Measurements from ENCODE around the gene ARL6. TPM values are rescaled to one million over a fixed set of nuclear protein-coding genes. Genes with fewer than 3 reads are reported as not detected.

The ARL6 gene, protein sequence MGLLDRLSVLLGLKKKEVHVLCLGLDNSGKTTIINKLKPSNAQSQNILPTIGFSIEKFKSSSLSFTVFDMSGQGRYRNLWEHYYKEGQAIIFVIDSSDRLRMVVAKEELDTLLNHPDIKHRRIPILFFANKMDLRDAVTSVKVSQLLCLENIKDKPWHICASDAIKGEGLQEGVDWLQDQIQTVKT
- 5.4 TPM for polyA plus RNA-seq (2013, experiment 1 of 2; ENCODE audit: insufficient read length)
- polyA plus RNA-seq (2013, experiment 2 of 2; ENCODE audit: insufficient read length): 4.2 TPM

GRCh38 chr3:97764407-97765238 lies at the start of gene ARL6:
Gene ARL6, plus strand, starts transcription at chr3:97764758. Its CDS starts 3,350 bp downstream, at chr3:97768108.
- DNase-seq: peak; percentile 86

GRCh38 chr3:97719156-97719821 lies 45.3 kb upstream of the ARL6 start:
- DNase-seq: peak; percentile 61

- DNase-seq: no peak
These were observed 44.1 kb upstream of the ARL6 start for GRCh38 chr3:97720417-97720816.

GRCh38 chr3:97721446-97721845 lies 43.1 kb upstream of the ARL6 start:
- DNase-seq: no peak

- DNase-seq: no peak
These were observed 27.6 kb upstream of the ARL6 start for GRCh38 chr3:97736928-97737327.

DNA sequence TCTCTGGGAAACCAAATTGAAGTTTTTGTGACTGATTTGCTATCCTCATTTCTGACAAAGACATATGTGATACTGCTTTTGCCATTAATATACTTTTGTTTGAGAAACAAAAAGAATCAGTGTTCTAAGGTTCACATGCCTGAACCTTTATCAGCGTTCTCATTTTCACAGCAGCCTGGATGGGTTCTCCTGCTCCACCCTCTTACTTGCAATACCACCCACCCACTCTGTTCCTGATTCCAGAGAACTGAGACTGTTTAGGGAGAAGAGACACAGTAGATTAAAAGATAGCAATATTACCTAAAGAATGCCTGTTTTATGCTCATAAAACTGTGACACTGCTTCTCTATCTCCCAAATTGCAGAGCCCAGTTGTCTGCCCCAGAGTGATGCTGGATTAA lies 25.8 kb upstream of the ARL6 start:
- no peak for DNase-seq

GRCh38 chr3:97742036-97742435 lies 22.5 kb upstream of the ARL6 start:
- DNase-seq: no peak

GRCh38 chr3:97744289-97744688 lies 20.3 kb upstream of the ARL6 start:
- no peak for DNase-seq

GRCh38 chr3:97763586-97764406 lies 762 bp upstream of the ARL6 start:
- DNase-seq: no peak

DNA sequence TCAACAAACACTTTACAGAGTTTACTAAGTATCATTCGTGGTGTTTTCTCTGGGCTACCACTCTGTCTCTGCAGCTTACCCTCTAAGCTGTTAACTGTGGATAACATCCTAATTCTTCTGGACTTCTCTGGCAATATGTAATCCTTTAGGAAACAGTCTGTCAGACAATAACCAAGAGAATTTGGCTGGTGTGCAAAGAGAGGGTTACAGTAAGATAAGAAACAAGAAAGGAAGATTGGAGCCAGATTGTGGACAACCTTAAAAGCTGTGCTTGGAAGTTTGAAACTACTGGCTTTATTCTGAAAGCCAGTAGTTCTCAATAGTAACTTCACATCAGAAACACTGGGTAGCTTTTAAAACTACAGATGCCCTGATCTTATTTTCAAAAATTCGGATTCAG lies 778 bp downstream of the ARL6 start:
- no peak for DNase-seq

DNA sequence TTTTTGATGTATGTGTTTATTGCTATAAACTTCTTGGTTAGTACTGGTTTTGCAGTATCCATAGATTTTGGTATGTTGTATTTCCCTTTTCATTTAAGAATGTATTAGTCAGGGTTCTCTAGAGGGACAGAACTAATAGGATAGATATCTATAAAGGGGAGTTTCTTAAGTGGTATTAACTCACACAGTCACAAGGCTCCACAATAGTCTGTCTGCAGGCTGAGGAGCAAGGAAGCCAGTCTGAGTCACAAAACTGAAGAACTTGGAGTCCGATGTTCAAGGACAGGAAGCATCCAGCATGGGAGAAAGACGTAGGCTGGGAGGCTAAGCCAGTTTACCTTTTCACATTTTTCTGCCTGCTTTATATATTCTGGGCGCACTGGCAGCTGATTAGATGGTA lies 8.4 kb downstream of the ARL6 start:
- DNase-seq: no peak

GRCh38 chr3:97778152-97778551 lies 13.6 kb downstream of the ARL6 start:
- DNase-seq: no peak

DNA sequence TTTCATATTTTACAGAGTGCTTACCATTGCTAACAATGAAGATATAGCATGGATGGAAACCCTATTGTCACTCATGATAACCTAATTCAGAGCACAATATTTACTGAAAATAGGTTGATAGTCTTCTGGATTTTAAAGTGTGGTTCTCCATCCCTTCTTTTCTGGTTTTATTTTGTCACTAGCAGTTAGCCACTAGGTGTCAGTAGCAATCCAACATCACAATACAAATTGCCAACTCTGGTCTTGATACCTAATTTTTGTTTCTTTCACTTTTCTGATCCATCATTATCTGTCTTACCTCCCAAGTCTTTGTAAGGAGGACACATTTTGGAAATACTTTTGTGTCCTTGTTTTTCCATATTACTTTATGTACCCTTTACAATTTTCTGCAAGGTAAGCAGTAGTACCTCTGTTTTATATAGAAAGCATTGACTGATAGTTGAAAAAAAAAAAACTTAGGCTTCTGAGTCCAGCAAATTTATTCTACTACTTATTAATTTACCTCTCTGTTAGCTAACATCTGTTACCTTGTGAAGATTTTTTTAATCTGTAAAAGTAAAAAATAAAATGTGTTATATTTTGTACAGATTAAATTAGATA lies 29.0 kb downstream of the ARL6 start:
- peak; percentile 49 for DNase-seq

DNA sequence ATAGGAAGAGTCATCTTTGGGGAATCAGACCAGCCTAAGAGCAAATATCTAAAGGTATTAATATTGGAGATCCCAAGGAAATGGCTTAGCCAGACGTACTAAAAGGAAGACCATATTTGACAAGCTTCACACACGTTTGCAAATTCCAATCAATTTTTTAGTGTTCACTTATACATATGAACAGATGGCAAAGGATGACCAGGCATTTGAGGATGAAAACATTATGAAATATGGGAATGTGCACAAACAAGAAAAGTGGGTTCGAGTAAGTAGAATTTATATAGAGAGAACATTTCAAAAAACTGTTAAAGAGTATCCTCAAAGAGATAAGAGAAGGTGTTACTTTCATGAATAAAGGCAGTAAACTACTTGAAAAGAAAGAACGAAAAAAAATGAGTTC lies 31.4 kb downstream of the ARL6 start:
- no peak for DNase-seq

GRCh38 chr3:97804471-97804870 lies 39.9 kb downstream of the ARL6 start:
- DNase-seq: no peak

GRCh38 chr3:97810779-97811390 lies 46.3 kb downstream of the ARL6 start:
- peak; percentile 16 for DNase-seq

DNA sequence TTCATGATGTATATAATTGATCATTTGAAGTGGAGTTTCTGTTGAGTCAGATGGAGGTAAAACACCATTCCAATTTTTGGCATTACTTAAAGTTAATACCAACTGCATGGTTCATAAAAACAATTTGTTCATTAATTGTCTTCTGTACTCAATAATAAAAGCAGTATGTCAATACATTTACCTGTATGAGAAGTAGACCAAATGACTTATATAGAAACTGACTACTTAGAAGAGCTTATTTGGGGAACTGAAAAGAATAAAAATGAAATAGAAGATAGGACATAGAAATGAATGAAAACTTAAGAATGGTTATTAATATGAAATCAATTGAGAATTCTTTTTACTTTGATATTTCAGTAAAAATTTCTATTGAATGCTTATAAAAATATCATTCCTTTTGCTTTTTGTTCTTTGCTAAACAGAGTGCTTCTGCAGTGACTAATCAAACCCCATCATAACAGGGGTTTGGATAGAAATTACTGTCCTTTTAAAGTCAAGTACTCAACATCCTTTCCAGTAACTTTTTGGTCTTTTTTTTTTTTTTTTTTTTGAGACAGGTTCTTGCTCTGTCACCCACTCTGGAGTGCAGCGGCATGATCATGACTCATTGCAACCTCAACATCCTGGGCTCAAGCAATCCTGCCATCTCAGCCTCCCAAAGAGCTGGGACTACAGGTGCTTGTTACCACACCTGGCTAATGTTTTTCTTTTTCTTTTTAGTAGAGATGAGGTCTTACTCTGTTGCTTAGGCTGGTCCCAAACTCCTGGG lies 50.8 kb downstream of the ARL6 start:
- no peak for DNase-seq

- no peak for DNase-seq
These were observed 52.3 kb downstream of the ARL6 start for GRCh38 chr3:97816811-97817210.

DNA sequence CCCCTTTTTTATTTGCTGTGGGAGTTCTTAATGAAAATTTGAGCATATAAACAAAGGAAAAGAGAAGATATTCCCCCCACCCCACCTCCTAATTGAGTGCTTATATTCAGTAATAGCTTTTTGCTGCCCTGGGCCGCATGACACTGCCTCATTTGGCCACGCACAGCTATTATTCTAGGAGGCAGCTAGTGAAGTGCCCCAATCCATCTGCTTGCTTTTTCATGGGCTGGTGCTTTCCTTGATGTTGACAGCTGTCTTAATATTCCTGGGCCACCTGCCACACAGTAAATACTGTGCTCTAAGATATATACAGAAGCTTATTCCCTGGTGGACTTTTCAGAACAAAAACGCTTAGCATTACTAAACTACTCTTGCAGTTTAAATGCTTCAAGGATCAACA lies 53.4 kb downstream of the ARL6 start:
- DNase-seq: no peak

GRCh38 chr3:97820780-97821179 lies 56.2 kb downstream of the ARL6 start:
- no peak for DNase-seq

GRCh38 chr3:97821287-97821773 lies 56.8 kb downstream of the ARL6 start:
- DNase-seq: no peak

Data from fibroblast of skin of abdomen (primary cell).